Measurements from ENCODE around the gene PACRG.

Gene PACRG

DNA sequence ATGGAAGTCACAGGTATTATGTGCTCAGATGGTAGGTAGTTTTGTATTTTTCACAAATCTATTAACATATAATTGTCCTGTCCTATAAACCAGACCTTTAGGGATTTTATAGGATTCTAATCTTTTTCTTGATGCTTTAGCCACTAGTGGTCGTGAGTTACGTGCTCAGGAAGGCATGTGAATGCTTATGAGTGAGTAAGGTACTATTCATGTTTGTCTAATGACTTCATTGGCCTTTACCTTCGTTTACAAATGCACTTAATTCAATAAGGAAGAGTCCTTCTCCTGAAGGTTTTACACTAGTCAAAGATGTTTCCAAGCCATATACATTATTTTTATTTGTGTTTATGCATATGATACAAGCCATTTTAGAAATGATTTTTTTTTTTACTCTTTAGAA lies 23.0 kb downstream of the PACRG start:
- Histone ChIP-seq H3K9ac (no peak overlapping the region), H3K79me2 (ENCODE audit: insufficient read depth, low read depth) (no peaks in the 10 kb centered on the region), H2AFZ (ENCODE audit: low read depth) (no peak overlapping the region), H3K4me3 (IDR thresholded peaks at IDR 0.05; ENCODE audit: insufficient read depth, low read depth, low read length) (no peak overlapping the region), H3K4me1 (ENCODE audit: low read depth, poor library complexity, severe bottlenecking) (no peaks in the 10 kb centered on the region), H3K36me3 (ENCODE audit: insufficient read depth) (no peaks in the 10 kb centered on the region), H3K27ac (no peak overlapping the region), H3K27me3 (ENCODE audit: insufficient read depth, low read depth) (no peaks in the 10 kb centered on the region), H3K4me2 (no peak overlapping the region), H4K20me1 (ENCODE audit: insufficient read depth) (no peaks in the 10 kb centered on the region)
- TF ChIP-seq, protein P1, sequence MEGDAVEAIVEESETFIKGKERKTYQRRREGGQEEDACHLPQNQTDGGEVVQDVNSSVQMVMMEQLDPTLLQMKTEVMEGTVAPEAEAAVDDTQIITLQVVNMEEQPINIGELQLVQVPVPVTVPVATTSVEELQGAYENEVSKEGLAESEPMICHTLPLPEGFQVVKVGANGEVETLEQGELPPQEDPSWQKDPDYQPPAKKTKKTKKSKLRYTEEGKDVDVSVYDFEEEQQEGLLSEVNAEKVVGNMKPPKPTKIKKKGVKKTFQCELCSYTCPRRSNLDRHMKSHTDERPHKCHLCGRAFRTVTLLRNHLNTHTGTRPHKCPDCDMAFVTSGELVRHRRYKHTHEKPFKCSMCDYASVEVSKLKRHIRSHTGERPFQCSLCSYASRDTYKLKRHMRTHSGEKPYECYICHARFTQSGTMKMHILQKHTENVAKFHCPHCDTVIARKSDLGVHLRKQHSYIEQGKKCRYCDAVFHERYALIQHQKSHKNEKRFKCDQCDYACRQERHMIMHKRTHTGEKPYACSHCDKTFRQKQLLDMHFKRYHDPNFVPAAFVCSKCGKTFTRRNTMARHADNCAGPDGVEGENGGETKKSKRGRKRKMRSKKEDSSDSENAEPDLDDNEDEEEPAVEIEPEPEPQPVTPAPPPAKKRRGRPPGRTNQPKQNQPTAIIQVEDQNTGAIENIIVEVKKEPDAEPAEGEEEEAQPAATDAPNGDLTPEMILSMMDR (conservative IDR thresholded peaks at IDR 0.05; ENCODE audit: low read depth, low read length): no peak

GRCh38 chr6:162751211-162751859 lies 23.6 kb downstream of the PACRG start:
- TF ChIP-seq, protein P1 (conservative IDR thresholded peaks at IDR 0.05; ENCODE audit: low read depth, low read length): no peak
- H3K4me2 ChIP-seq: no peak overlapping the region

GRCh38 chr6:162753775-162754174 lies 26.0 kb downstream of the PACRG start:
- TF ChIP-seq, protein P1 (conservative IDR thresholded peaks at IDR 0.05; ENCODE audit: low read depth, low read length): no peak

More at GRCh38 chr6:162751211-162751859, 23.6 kb downstream of the PACRG start:
- Histone ChIP-seq H3K4me1 (ENCODE audit: low read depth, poor library complexity, severe bottlenecking) (no peaks in the 10 kb centered on the region), H4K20me1 (ENCODE audit: insufficient read depth) (no peaks in the 10 kb centered on the region), H2AFZ (ENCODE audit: low read depth) (no peak overlapping the region), H3K27me3 (ENCODE audit: insufficient read depth, low read depth) (no peaks in the 10 kb centered on the region), H3K27ac (no peak overlapping the region), H3K4me3 (IDR thresholded peaks at IDR 0.05; ENCODE audit: insufficient read depth, low read depth, low read length) (no peak overlapping the region), H3K9ac (no peak overlapping the region), H3K36me3 (ENCODE audit: insufficient read depth) (no peaks in the 10 kb centered on the region), H3K79me2 (ENCODE audit: insufficient read depth, low read depth) (no peaks in the 10 kb centered on the region)

DNA sequence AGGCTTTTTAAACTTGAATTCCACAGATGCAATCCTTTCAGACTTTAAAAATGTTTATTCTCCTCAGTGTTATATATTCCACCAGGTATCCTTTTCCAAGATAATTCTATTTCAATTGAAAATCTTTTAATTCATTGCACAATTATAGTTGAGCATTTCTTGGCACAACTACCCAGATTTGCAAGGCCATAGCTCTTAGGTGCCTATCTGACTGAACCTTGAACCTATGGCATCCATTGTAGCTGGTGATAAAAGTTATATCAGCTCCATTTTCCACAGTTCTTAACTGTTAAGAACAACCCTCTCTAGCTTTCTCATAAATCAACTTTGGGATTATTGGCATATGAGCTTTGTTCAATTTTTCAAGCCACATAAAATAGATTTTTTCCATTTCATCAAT lies 42.4 kb downstream of the PACRG start:
- TF ChIP-seq, protein P1 (conservative IDR thresholded peaks at IDR 0.05; ENCODE audit: low read depth, low read length): no peak
- Histone ChIP-seq H3K36me3 (ENCODE audit: insufficient read depth) (no peaks in the 10 kb centered on the region), H3K4me3 (IDR thresholded peaks at IDR 0.05; ENCODE audit: insufficient read depth, low read depth, low read length) (no peak overlapping the region), H3K4me1 (ENCODE audit: low read depth, poor library complexity, severe bottlenecking) (no peaks in the 10 kb centered on the region), H3K9ac (no peak overlapping the region), H3K27me3 (ENCODE audit: insufficient read depth, low read depth) (no peaks in the 10 kb centered on the region), H3K27ac (no peak overlapping the region), H3K79me2 (ENCODE audit: insufficient read depth, low read depth) (no peaks in the 10 kb centered on the region), H2AFZ (ENCODE audit: low read depth) (no peak overlapping the region), H3K4me2 (no peak overlapping the region), H4K20me1 (ENCODE audit: insufficient read depth) (no peaks in the 10 kb centered on the region)

More at GRCh38 chr6:162753775-162754174, 26.0 kb downstream of the PACRG start:
- Histone ChIP-seq H2AFZ (ENCODE audit: low read depth) (no peak overlapping the region), H3K4me2 (no peak overlapping the region), H3K4me3 (IDR thresholded peaks at IDR 0.05; ENCODE audit: insufficient read depth, low read depth, low read length) (no peak overlapping the region), H3K36me3 (ENCODE audit: insufficient read depth) (no peaks in the 10 kb centered on the region), H3K27me3 (ENCODE audit: insufficient read depth, low read depth) (no peaks in the 10 kb centered on the region), H3K79me2 (ENCODE audit: insufficient read depth, low read depth) (no peaks in the 10 kb centered on the region), H4K20me1 (ENCODE audit: insufficient read depth) (no peaks in the 10 kb centered on the region), H3K27ac (no peak overlapping the region), H3K4me1 (ENCODE audit: low read depth, poor library complexity, severe bottlenecking) (no peaks in the 10 kb centered on the region), H3K9ac (no peak overlapping the region)
